Gastrocnemius medialis (tissue), 4 donors: ENCODE data around the gene TARS3.

Experiments used
- CTCF ChIP-seq, 5 experiments: fragments of 450-650 bp in 3 of 5; fragments of 200-600 bp in 2 of 5; sonication (generic) in 2 of 5; IDR thresholded peaks in 4 of 5; conservative IDR thresholded peaks in 1 of 5; 1 replicate in 4 of 5; 2 replicates in 1 of 5; pipeline ENCODE4 v1.5.1; 2016 to 2019; ENCODE audit warnings: antibody characterized with exemption in 5 of 5, mild to moderate bottlenecking in 3 of 5, moderate library complexity in 3 of 5
- POLR2A ChIP-seq, 2 donors: fragments of 450-650 bp; IDR thresholded peaks; one replicate each; pipeline ENCODE4 v1.6.1; 2017; ENCODE audit warnings: antibody characterized with exemption in 2 of 2, mild to moderate bottlenecking in 2 of 2, moderate library complexity in 2 of 2

GRCh38 chr15:101672298-101672697 lies 52.0 kb downstream of the TARS3 start:
- TF ChIP-seq CTCF (IDR thresholded peaks at IDR 0.05 in 4 of 5, conservative IDR thresholded peaks at IDR 0.05 in 1 of 5) (no peak), POLR2A (IDR thresholded peaks at IDR 0.05) (no peak)
